GM19351 (cell line): ENCODE results near the gene DSC3.
"Not testable (repeated sequence)": the region's sequence is repeated elsewhere in the genome, so short reads cannot be mapped to it uniquely, and the experiment has no call there.

ENCODE experiments used
- ATAC-seq: cut with Tn5 transposase; IDR thresholded peaks from one replicate; pipeline ENCODE4 v1.9.1; 2021; ENCODE audit warnings: mild to moderate bottlenecking, moderate library complexity; ENCODE audit not compliant: unreplicated experiment

DSC3 gene

GRCh38 chr18:30982285-30982992 lies 60.1 kb downstream of the DSC3 start:
- no peak for ATAC-seq

GRCh38 chr18:30978091-30978490 lies 64.5 kb downstream of the DSC3 start:
- ATAC-seq = not testable (repeated sequence)

- ATAC-seq = peak; percentile 70
Measured at GRCh38 chr18:30971338-30971956, 71.1 kb downstream of the DSC3 start.

- no peak for ATAC-seq
Measured at GRCh38 chr18:30970196-30970816, 72.2 kb downstream of the DSC3 start.

GRCh38 chr18:30969670-30970170 lies 72.8 kb downstream of the DSC3 start:
- ATAC-seq = no peak

GRCh38 chr18:30967701-30968100 lies 74.8 kb downstream of the DSC3 start:
- no peak for ATAC-seq

GRCh38 chr18:30965237-30965636 lies 77.3 kb downstream of the DSC3 start:
- ATAC-seq = no peak

GRCh38 chr18:30960661-30961060 lies 81.9 kb downstream of the DSC3 start:
- ATAC-seq = no peak

- ATAC-seq = no peak
Measured at GRCh38 chr18:30957066-30957465, 85.5 kb downstream of the DSC3 start.

GRCh38 chr18:30954262-30954661 lies 88.3 kb downstream of the DSC3 start:
- ATAC-seq = no peak

- no peak for ATAC-seq
Measured at GRCh38 chr18:30945761-30946160, 96.8 kb downstream of the DSC3 start.

- ATAC-seq = no peak
Measured at GRCh38 chr18:30944773-30945417, 97.6 kb downstream of the DSC3 start.

GRCh38 chr18:30940952-30941539 lies 101.5 kb downstream of the DSC3 start:
- ATAC-seq = no peak
